GM21423 (cell line): ENCODE data around the gene IREB2.

Experiments
- ATAC-seq: cut with Tn5 transposase; IDR thresholded peaks from one replicate; pipeline ENCODE4 v1.9.1; 2021; ENCODE audit warnings: mild to moderate bottlenecking, moderate library complexity; ENCODE audit not compliant: unreplicated experiment

The IREB2 gene

DNA sequence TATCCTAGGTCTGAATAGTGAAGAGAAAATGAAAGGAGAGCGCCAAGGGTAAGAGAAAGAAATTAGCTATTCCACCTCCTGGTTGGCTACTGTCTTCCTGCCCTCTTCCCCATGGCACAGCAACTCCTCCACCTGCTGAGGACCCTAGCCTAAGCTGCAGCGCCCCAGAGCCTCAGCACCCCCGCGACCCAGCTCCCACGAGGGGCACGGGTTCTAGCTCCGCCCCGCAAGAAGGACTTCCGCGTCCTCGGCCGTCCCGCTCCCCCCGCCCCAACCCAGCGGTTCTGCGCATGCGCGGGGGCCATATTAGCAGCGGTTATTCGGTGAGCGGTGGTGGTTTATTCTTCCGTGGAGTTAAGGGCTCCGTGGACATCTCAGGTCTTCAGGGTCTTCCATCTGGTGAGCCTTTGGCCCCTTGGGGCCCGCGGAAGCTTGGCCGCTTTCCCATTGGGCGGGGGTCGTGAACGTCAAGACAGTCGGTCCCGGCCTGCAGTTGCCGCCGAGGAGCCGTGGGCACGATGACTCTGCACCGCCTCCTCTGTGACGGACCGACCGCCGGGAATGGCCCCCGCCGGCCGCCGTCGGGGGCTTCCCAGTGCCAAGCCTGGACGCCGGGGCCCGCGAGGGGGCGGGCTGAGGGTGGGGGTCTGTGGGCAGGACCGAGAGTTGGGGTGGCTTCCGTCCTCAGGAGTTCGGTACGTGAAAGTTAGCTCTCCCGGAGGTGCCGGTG lies 102.3 kb downstream of the IREB2 start, which contains the start of gene PSMA4:
PSMA4 (plus strand) TSS at position 304 of the 730 bp plus-strand sequence. CDS start 1,484 bp downstream, outside the sequence.
- ATAC-seq, result peak; percentile 80

GRCh38 chr15:78540871-78541743 lies 103.1 kb downstream of the IREB2 start:
- ATAC-seq, result no peak

DNA sequence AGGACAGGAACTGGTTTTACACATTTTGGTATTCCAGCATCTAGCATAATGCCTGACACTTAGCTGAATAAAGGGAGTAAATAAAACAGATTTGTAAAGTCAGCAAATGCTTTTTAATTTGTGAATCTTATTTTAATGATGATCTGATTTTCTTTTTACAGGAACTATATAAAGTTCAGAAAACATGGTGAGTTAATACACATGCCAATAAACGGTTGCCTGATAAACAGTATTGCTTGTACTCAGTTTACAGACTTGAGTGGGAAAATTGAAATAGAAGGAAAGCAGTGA lies 103.7 kb downstream of the IREB2 start:
- no peak for ATAC-seq

GRCh38 chr15:78542647-78543046 lies 104.6 kb downstream of the IREB2 start:
- ATAC-seq, result no peak

DNA sequence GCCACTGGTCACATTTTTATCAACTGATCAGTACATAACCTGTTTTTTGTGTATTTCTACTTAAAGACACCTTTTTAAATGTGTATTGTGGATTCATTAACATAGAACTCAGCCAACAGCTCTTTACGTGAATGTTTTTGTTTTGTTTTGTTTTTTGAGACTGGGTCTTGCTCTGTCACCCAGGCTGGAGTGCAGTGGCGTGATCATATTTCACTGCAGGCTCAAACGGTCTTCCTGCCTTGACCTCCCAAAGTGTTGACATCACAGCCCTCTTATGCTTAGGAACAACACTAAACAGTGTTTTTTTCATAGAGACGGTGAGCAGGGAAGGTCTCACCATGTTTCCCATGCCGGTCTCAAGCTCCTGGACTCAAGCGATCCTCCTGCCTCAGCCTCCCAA lies 112.2 kb downstream of the IREB2 start:
- no peak for ATAC-seq

DNA sequence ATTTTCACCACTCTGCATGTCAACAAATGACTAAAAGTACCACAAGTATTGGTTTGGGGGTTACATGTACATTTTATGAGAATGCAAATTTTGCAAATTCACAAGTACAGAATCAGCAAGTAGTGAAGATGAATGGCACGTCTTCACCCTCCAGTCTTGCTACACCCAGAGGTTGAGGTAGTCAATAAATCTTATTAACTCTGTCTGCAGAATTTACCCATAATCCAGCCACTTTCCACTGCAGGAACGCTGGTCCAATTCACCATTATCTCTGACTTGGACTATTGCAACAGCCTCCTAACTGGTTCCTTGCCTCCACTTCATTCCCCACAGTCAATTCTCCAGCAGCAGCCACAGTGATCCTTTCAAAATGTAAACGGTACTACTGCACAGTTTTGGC lies 112.8 kb downstream of the IREB2 start:
- no peak for ATAC-seq
